NCI-H345 treated with DMSO at 0.1 percent for 48 hours (cell line): ENCODE results near the gene SPIRE1.
"Not testable (repeated sequence)": the region's sequence is repeated elsewhere in the genome, so short reads cannot be mapped to it uniquely, and the experiment has no call there.

Experiments
- DNase-seq: peaks from one replicate; lab custom pipeline; 2025; ENCODE audit not compliant: unreplicated experiment; lab: John Stamatoyannopoulos, UW

SPIRE1 gene

DNA sequence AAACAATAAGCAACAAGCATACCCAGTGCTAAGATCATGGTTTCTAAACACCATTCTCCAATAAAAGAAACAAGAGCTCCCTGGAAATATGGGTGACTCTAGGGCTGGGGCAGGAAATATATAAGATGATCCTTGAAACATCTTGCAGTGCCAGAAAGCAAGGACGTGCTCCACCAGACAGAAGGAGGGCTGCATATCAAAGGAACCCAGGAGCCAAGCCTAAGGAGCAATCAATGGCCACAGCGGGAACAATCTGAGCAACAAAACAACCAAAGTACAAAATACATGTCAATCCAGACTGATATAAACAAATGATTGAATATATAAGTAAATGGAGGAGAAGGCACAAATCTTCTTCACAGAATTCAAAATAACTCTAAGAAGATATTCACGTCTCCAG lies 10.1 kb downstream of the SPIRE1 start:
- DNase-seq = no peak

DNA sequence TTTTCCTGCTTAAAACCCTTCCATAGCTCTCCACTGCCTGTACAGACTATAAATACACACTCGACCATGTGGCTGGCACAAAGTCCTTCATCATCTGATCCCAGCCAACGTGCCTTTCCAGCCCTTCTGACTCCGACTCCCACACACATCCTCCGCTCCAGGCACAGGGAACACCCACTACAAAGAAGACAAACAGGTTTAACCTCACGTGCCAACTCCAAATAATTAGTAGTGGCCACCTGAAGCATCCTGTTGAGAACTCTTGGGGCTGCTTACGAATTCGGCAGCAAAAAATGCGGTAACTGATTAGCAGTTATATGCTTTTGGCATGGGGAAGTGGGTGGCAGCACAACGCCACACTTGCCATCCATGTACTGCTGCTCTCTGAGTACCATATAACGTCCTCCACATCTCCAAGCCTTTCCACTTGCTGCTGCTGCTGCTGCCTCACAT lies 12.1 kb downstream of the SPIRE1 start:
- DNase-seq = peak; percentile 68

GRCh38 chr18:12645254-12645653 lies 12.7 kb downstream of the SPIRE1 start:
- no peak for DNase-seq

GRCh38 chr18:12643756-12644155 lies 14.2 kb downstream of the SPIRE1 start:
- not testable (repeated sequence) for DNase-seq

- no peak for DNase-seq
Observed at GRCh38 chr18:12640881-12641200, 17.1 kb downstream of the SPIRE1 start.

DNA sequence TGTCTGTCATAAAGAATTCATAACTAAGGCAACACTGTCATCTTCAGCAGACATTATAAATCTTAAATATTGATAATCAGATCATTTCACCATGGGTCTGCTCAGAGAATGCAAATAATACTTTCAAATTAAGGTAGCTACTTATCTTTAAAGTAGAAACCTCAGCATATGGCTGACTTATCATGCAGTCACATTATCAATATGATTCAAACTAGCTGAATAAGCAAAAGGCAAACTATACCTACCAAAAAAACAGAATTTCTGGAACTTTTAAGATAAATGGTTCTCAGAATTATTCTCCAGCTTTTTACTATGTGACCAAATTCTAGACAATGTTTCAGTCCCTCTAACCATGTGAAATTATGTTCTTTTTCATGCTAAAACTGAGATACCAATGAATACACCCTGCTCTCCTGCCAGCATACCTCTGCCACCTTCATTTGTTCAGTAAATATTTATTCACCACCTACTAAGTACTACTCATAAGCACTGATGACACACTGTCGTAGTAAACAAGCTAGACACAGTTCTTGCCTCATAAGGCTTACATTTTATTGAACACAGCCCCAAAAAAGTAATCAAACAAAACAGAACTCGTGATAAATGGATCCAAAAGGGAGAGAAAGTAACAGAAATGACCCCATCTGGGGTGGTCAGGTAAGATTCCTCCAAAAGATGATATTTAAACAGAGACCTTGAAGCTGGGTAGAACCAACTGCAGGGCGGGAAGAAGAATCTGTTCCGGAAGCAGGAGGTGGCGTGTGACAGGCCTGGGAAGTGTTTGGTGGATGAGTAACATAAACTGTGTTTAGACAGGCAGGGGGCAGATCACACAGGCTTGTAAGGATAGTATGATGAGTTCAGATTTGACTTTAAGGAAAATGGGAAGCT lies 17.7 kb downstream of the SPIRE1 start:
- no peak for DNase-seq

GRCh38 chr18:12638644-12639124 lies 19.2 kb downstream of the SPIRE1 start:
- no peak for DNase-seq

DNA sequence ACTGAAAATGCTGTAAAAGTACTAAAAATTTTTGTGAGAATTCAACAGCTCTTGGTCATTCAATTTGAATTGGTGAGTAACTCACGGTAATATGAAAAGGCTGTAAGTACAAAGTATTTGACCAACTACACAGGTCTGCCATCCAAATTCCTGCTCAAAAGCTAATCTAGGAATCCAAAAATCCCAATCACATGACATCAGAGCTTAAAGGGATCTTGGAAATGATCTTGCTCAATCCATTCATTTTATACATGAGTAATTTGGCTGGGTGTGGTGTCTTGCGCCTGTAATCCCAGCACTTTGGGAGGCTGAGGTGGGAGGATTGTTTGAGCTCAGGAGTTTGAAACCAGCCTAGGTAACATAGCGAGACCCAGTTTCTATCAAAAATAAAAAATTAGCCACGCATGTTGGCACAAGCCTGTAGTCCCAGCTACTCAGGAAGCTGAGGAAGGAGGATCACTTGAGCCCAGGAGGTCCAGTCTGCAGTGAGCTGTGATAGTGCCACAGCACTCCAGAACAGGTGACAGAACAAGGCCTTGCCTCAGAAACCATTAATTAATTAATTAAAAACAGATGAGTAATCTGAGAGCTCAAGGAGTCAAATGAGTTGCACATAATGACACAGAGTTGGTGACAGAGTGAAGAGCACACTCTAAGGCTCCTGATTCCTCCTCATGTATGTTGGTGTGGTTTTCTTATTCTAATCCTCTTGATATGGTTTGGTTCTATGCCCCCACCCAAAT lies 19.8 kb downstream of the SPIRE1 start:
- no peak for DNase-seq

DNA sequence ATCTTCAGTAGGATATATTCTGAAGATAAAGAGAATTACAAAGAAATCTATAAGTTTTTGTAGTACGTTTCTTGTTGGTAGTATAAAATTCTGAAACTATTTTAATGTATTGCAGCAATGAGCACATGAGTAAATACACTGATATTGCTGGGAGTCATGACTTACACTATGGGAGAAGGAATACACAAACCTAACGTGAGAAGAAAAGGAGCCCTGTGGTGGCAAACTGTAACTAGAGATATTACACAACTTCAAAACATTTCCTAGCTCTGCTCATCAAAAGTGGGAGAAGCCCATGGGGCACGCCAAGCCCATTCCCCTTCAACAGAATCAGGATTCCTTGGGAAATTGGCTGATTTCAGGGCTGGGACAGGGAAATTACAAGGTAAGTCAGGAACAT lies 20.5 kb downstream of the SPIRE1 start:
- no peak for DNase-seq

DNA sequence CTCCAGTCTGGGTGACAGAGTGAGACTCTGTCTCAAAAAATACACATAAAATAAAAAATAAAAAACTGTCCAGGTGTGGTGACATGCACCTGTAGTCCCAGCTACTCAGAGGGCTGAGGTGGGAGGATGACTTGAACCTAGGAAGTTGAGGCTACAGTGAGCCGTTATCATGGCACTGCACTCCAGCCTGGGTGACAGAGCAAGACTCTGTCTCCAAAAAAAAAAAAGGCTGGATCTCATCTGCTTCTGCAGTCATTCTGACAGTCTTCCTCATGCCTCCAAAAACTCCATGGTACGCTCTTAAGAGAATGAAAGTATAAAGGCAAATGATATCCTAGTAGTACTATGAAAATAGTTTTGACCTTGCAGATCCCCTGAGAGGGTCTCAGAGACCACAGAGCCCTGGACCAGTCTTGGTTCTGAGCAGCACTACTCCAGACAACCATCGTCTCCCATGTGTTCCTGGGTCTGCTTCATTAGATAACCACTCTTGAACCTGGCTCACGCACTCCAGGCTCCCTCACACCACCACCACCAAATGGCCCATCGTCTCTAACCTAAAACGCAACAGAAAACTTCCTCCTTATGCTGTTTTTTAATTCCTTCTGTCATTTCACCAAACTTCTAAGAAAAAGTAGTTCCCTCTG lies 26.0 kb downstream of the SPIRE1 start:
- DNase-seq = no peak

- no peak for DNase-seq
Observed at GRCh38 chr18:12630136-12630535, 27.8 kb downstream of the SPIRE1 start.

DNA sequence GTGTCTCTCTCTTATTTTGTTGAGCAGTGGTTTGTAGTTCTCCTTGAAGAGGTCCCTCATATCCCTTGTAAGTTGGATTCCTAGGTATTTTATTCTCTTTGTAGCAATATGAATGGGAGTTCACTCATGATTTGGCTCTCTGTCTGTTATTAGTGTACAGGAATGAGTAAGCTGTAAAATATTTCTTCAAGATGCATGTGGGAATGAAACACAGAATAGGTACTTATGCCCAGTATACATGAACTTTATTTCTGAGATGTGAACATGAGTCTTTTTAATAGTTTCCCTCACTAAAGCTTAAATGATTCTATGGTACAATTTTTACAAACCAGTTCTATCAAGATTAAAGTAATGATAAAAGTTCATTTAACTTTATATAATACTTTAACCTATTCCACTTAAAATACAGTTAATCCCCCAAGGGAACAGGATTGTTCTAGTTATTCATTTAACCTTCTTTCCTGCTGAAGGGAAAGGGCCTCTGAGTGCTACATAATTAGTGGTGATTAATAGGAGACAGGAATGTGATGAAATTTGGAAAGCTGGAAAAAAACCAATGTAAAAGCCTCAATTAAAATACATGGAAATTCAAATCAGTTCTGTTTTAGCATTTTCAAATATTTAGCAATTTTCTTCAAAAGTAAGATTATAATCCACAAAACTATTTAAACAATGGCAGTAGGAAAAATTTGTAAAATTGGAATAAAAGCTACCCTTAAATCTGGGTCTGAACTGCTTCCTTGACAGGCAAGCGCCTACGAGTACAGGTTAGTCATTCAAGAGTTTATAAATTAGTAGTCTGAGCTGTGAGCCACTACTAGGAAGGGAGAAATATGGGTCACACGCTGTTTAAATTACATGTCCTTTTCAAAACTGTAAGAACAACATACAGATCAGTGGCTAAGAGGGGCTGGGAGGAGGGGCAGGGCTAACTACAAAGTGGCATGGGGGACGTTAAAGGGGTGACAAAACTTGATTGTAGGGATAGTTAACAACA lies 28.9 kb downstream of the SPIRE1 start:
- DNase-seq = no peak

- not testable (repeated sequence) for DNase-seq
Observed at GRCh38 chr18:12627199-12627598, 30.7 kb downstream of the SPIRE1 start.

- DNase-seq = no peak
Observed at GRCh38 chr18:12625241-12625640, 32.7 kb downstream of the SPIRE1 start.

GRCh38 chr18:12621742-12622306 lies 36.1 kb downstream of the SPIRE1 start:
- no peak for DNase-seq

DNA sequence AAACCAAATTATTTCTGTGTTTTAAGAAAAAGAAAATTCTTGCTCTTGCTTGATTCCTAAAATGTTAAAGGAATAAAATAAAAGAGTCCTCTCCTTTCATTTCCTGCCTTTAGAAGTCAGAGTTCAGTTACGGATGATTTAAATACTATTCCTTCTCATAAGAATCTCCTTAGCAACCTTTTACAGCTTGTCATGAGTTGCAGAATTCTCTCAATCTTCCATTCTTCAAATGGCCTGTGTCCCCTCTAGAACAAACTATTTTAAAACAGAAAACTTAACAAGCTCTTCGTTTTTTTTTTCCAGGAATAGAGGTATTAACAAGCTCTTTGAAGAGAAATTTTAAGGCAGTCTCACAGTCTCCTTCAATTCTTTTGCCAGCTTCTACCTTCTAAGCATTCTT lies 42.2 kb downstream of the SPIRE1 start:
- no peak for DNase-seq

- no peak for DNase-seq
Observed at GRCh38 chr18:12608301-12608700, 49.6 kb downstream of the SPIRE1 start.

DNA sequence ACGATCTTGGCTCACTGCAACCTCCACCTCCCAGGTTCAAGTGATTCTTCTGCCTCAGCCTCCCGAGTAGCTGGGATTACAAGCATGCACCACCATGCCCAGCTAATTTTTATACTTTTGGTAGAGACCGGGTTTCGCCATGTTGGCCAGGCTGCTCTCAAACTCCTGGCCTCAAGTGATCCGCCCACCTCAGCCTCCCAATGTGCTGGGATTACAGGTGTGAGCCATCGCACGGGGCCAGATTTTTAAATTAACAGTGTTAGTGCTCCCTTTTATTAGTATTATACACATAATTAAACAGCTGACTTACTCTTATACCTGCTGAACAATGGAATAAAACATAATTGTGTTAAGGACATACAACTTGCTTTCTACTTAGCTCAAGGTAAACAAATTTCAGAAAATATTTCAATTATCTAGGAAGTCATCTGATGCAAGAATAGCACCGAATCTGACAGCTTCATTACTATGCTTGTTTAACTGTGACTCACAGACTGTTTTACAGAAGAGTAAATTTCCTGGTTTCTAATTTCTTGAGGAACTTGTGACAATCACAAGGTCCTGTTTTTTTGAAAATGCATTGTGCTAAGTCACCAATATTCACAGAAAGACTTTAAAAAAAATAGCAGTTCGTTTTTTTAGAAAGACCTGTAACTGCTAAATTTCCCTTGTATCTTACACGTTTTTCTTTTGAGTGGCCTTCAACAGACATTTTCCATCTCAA lies 51.2 kb downstream of the SPIRE1 start:
- no peak for DNase-seq

DNA sequence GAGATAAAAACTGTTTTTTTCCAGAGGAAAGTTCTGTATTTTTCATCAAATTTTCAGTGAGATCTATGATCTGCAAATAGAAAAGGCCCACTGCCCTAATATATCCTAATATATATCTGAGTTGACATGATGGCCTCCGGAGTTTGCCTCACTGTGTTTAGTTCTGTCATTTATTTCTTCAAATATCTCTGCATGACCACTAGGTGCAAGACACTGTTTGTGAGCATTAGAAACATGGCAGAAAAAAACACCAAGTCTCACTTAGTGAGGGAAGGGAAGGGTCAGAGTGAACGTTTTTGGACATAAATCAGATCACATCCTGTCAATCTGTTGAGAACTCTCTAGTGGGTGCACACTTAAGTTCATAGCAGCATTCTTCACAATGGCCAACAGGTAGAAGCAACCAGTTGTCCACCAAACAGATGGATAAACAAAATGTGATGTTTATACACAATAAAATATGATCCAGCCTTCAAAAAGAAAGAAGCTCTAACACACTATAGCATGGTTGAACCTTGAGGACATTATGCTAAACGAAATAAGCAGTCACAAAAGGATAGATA lies 53.4 kb downstream of the SPIRE1 start:
- no peak for DNase-seq
